Measurements from ENCODE around the gene TBCE. TPM values are rescaled to one million over a fixed set of nuclear protein-coding genes. Genes with fewer than 3 reads are reported as not detected.

TBCE gene
- total RNA-seq, 1 donor from 2014 or later: 19.1 TPM

DNA sequence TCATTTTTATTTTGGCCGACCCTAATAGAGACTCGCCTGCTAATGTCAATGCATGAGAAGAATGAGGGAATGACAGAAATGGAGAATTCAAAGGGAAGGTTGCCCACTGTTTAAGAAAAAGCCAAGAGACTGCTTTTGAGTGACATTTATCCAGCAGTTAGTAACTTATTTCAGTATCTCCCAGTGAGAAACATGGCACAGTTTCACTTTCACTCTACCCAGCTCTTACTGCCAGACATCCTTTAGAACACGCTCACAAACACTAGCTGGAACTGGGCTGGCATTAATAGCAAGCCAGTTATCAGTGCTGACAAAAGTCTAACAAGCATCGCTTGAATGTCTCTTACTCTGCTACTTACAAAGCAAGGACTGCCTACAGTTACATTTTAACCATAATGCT lies 30.3 kb upstream of the TBCE start:
- TF ChIP-seq, protein P1, sequence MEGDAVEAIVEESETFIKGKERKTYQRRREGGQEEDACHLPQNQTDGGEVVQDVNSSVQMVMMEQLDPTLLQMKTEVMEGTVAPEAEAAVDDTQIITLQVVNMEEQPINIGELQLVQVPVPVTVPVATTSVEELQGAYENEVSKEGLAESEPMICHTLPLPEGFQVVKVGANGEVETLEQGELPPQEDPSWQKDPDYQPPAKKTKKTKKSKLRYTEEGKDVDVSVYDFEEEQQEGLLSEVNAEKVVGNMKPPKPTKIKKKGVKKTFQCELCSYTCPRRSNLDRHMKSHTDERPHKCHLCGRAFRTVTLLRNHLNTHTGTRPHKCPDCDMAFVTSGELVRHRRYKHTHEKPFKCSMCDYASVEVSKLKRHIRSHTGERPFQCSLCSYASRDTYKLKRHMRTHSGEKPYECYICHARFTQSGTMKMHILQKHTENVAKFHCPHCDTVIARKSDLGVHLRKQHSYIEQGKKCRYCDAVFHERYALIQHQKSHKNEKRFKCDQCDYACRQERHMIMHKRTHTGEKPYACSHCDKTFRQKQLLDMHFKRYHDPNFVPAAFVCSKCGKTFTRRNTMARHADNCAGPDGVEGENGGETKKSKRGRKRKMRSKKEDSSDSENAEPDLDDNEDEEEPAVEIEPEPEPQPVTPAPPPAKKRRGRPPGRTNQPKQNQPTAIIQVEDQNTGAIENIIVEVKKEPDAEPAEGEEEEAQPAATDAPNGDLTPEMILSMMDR (IDR thresholded peaks at IDR 0.05): no peak

DNA sequence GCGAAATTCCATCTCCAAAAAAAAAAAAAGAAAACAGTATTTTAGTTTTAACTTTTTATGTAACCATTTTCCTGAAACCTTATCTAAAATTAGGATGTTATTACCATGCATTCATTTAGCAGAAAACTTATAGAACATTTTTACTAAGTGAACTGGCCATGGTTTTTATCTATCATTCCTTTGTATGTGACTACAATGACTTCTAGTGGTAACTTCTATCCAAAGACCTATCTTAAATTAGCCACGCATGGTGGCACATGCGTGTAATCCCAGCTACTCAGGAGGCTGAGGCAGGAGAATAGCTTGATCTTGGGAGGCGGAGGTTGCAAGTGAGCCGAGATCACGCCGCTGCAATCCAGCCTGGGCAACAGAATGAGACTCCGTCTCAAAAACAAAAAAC lies 27.5 kb upstream of the TBCE start:
- intact Hi-C loops (cut with micrococcal nuclease): no loop called here
- POLR2A ChIA-PET: interaction anchor here (0.6 kb wide), 1 partner anchor 9 kb away, joined by 7 read pairs; no protein-coding TSS in a partner anchor
- TF ChIP-seq, protein P1 (IDR thresholded peaks at IDR 0.05): no peak
- Mint-ChIP-seq H3K27ac (no peak overlapping the region), H3K9me3 (no peaks in the 10 kb centered on the region), H3K4me3 (no peak overlapping the region), H3K27me3 (no peaks in the 10 kb centered on the region), H3K36me3 (ENCODE audit: low read depth) (peaks cover 49% of the 10 kb centered on the region), H3K4me1 (peaks cover 8% of the 10 kb centered on the region)
- CTCF ChIA-PET: interaction anchor here (1.7 kb wide), 1 partner anchor 76 kb away, joined by 6 read pairs; no protein-coding TSS in a partner anchor
- no peak for DNase-seq
- ATAC-seq (ENCODE audit: low read depth): no peak

More for the DNA sequence above, 30.3 kb upstream of the TBCE start:
- Mint-ChIP-seq H3K9me3 (no peaks in the 10 kb centered on the region), H3K4me1 (peaks cover 12% of the 10 kb centered on the region), H3K27me3 (no peaks in the 10 kb centered on the region), H3K36me3 (ENCODE audit: low read depth) (peaks cover 35% of the 10 kb centered on the region), H3K4me3 (no peak overlapping the region), H3K27ac (no peak overlapping the region)
- intact Hi-C loops (cut with micrococcal nuclease): no loop called here
- ChIA-PET POLR2A (no interaction called here), CTCF (no interaction called here)
- DNase-seq (no peak), ATAC-seq (ENCODE audit: low read depth) (peak; percentile 45)

DNA sequence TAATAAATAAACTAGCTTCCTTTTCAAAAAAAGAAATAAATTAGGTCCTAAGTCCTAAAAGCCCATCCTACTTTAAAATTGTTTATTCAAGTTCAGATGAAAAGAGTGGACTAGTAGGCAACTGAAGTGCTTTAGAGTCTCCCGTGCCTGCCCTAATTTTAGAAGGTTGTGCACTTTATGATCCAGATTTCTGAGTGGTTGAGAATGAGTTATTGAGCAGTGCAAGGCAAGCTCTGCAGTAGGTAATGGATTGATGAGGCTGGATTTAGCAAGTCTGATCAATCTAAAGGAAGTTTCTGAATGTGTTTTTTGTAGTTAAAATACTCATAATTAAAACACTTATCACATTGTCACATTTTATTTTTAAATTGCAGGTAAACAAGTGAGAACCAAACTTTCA lies 25.9 kb upstream of the TBCE start:
- TF ChIP-seq, protein P1 (IDR thresholded peaks at IDR 0.05): no peak
- H3K4me1 Mint-ChIP-seq: peaks cover 8% of the 10 kb centered on the region
- H3K4me3 Mint-ChIP-seq: no peak overlapping the region
- H3K27ac Mint-ChIP-seq: no peak overlapping the region
- H3K36me3 Mint-ChIP-seq (ENCODE audit: low read depth): peaks cover 54% of the 10 kb centered on the region
- no peak for DNase-seq
- CTCF ChIA-PET: interaction anchor here (1.1 to 1.9 kb wide), 4 partner anchors 12 to 88 kb away, joined by 3 to 6 read pairs (median 4); no protein-coding TSS in a partner anchor
- intact Hi-C loops (cut with micrococcal nuclease): no loop called here
- H3K27me3 Mint-ChIP-seq: no peaks in the 10 kb centered on the region
- H3K9me3 Mint-ChIP-seq: no peaks in the 10 kb centered on the region
- POLR2A ChIA-PET: no interaction called here
- ATAC-seq (ENCODE audit: low read depth): no peak

DNA sequence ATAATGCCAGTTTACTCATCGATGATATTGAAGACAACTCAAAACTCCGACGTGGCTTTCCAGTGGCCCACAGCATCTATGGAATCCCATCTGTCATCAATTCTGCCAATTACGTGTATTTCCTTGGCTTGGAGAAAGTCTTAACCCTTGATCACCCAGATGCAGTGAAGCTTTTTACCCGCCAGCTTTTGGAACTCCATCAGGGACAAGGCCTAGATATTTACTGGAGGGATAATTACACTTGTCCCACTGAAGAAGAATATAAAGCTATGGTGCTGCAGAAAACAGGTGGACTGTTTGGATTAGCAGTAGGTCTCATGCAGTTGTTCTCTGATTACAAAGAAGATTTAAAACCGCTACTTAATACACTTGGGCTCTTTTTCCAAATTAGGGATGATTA lies 25.2 kb upstream of the TBCE start:
- TF ChIP-seq, protein P1 (IDR thresholded peaks at IDR 0.05): no peak
- Mint-ChIP-seq H3K4me3 (no peak overlapping the region), H3K36me3 (ENCODE audit: low read depth) (peaks cover 52% of the 10 kb centered on the region), H3K27me3 (no peaks in the 10 kb centered on the region), H3K27ac (no peak overlapping the region), H3K4me1 (peaks cover 3% of the 10 kb centered on the region), H3K9me3 (no peaks in the 10 kb centered on the region)
- ATAC-seq (ENCODE audit: low read depth): no peak
- ChIA-PET POLR2A (no interaction called here), CTCF (interaction anchor here (0.6 to 1.9 kb wide), 3 partner anchors 9 to 75 kb away, joined by 3 to 4 read pairs (median 4); no protein-coding TSS in a partner anchor)
- DNase-seq: no peak
- intact Hi-C loops (cut with micrococcal nuclease): no loop called here

DNA sequence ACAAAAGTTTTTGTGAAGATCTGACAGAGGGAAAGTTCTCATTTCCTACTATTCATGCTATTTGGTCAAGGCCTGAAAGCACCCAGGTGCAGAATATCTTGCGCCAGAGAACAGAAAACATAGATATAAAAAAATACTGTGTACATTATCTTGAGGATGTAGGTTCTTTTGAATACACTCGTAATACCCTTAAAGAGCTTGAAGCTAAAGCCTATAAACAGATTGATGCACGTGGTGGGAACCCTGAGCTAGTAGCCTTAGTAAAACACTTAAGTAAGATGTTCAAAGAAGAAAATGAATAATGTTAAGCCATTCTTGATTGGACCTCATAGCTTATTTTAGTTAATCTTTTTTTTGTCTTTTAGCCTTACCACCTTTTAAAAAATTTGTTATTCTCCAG lies 24.8 kb upstream of the TBCE start:
- no peaks in the 10 kb centered on the region for H3K4me1 Mint-ChIP-seq
- ChIA-PET POLR2A (no interaction called here), CTCF (interaction anchor here (0.6 to 1.9 kb wide), 4 partner anchors 8 to 84 kb away, joined by 3 to 4 read pairs (median 4); no protein-coding TSS in a partner anchor)
- no peak overlapping the region for H3K4me3 Mint-ChIP-seq
- H3K9me3 Mint-ChIP-seq: no peaks in the 10 kb centered on the region
- ATAC-seq (ENCODE audit: low read depth) (no peak), DNase-seq (no peak)
- no peak overlapping the region for H3K27ac Mint-ChIP-seq
- no peaks in the 10 kb centered on the region for H3K27me3 Mint-ChIP-seq
- peaks cover 52% of the 10 kb centered on the region for H3K36me3 Mint-ChIP-seq (ENCODE audit: low read depth)
- TF ChIP-seq, protein P1 (IDR thresholded peaks at IDR 0.05): no peak
- intact Hi-C loops (cut with micrococcal nuclease): no loop called here
